Measurements from ENCODE around the gene APOO.

DNA sequence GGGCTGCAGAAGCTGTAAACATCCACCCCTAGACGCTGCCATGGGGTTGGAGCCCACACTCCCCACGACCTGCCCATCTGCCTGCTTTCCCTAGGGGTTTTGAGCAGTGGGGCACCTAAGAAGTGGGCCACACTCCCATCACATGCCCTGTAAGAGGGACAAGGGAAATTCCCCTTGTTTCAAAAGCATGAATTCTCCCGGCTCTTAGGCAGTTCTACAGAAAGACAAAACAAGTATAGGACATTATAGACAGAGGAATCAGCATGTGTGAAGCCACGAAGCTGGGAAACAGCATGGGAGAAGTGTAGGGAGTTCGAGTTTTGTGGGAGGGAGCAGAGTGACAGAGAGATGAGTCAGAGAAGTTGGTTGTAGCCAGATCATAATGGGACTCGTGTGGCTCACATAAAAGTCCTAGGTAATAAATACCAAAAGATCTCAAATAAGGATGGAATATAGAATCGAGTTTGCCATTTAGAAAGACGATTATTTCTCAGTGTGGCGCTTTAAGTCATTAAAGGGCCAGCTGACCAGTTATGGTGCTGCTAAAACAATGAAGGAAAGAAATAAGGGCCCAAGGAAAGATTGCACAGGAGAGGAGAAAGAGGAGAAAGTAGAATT, 23.9 kb downstream of the APOO start:
- TF ChIP-seq, protein P1, sequence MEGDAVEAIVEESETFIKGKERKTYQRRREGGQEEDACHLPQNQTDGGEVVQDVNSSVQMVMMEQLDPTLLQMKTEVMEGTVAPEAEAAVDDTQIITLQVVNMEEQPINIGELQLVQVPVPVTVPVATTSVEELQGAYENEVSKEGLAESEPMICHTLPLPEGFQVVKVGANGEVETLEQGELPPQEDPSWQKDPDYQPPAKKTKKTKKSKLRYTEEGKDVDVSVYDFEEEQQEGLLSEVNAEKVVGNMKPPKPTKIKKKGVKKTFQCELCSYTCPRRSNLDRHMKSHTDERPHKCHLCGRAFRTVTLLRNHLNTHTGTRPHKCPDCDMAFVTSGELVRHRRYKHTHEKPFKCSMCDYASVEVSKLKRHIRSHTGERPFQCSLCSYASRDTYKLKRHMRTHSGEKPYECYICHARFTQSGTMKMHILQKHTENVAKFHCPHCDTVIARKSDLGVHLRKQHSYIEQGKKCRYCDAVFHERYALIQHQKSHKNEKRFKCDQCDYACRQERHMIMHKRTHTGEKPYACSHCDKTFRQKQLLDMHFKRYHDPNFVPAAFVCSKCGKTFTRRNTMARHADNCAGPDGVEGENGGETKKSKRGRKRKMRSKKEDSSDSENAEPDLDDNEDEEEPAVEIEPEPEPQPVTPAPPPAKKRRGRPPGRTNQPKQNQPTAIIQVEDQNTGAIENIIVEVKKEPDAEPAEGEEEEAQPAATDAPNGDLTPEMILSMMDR (conservative IDR thresholded peaks at IDR 0.05; ENCODE audit: low read depth in 2 of 2) = no peak
- TF ChIP-seq, protein P2, sequence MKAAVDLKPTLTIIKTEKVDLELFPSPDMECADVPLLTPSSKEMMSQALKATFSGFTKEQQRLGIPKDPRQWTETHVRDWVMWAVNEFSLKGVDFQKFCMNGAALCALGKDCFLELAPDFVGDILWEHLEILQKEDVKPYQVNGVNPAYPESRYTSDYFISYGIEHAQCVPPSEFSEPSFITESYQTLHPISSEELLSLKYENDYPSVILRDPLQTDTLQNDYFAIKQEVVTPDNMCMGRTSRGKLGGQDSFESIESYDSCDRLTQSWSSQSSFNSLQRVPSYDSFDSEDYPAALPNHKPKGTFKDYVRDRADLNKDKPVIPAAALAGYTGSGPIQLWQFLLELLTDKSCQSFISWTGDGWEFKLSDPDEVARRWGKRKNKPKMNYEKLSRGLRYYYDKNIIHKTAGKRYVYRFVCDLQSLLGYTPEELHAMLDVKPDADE (IDR thresholded peaks at IDR 0.05) = no peak
- TF ChIP-seq EZH2 (IDR thresholded peaks at IDR 0.05; ENCODE audit: low read depth, unreplicated experiment) = no peak
- TF ChIP-seq JUNB (IDR thresholded peaks at IDR 0.05; ENCODE audit: unreplicated experiment) = no peak
- no peak for TF ChIP-seq POLR2AphosphoS5 (IDR thresholded peaks at IDR 0.05; ENCODE audit: low read depth)
- TF ChIP-seq, protein P3, sequence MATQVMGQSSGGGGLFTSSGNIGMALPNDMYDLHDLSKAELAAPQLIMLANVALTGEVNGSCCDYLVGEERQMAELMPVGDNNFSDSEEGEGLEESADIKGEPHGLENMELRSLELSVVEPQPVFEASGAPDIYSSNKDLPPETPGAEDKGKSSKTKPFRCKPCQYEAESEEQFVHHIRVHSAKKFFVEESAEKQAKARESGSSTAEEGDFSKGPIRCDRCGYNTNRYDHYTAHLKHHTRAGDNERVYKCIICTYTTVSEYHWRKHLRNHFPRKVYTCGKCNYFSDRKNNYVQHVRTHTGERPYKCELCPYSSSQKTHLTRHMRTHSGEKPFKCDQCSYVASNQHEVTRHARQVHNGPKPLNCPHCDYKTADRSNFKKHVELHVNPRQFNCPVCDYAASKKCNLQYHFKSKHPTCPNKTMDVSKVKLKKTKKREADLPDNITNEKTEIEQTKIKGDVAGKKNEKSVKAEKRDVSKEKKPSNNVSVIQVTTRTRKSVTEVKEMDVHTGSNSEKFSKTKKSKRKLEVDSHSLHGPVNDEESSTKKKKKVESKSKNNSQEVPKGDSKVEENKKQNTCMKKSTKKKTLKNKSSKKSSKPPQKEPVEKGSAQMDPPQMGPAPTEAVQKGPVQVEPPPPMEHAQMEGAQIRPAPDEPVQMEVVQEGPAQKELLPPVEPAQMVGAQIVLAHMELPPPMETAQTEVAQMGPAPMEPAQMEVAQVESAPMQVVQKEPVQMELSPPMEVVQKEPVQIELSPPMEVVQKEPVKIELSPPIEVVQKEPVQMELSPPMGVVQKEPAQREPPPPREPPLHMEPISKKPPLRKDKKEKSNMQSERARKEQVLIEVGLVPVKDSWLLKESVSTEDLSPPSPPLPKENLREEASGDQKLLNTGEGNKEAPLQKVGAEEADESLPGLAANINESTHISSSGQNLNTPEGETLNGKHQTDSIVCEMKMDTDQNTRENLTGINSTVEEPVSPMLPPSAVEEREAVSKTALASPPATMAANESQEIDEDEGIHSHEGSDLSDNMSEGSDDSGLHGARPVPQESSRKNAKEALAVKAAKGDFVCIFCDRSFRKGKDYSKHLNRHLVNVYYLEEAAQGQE (IDR thresholded peaks at IDR 0.05; ENCODE audit: unreplicated experiment) = no peak
- TF ChIP-seq NANOG (IDR thresholded peaks at IDR 0.05; ENCODE audit: borderline replicate concordance) = no peak
- TF ChIP-seq ZNF331 (CRISPR knock-in tag; IDR thresholded peaks at IDR 0.05; ENCODE audit: low read depth) = no peak
- TF ChIP-seq ZNF114 (CRISPR knock-in tag; IDR thresholded peaks at IDR 0.05) = no peak
- no peak for TF ChIP-seq CREB1 (CRISPR knock-in tag; IDR thresholded peaks at IDR 0.05; ENCODE audit: low read depth)
- no peak for TF ChIP-seq EZH2phosphoT487 (IDR thresholded peaks at IDR 0.05; ENCODE audit: unreplicated experiment)
- TF ChIP-seq STAT1 (IDR thresholded peaks at IDR 0.05; ENCODE audit: unreplicated experiment) = no peak
- TF ChIP-seq, protein P4, sequence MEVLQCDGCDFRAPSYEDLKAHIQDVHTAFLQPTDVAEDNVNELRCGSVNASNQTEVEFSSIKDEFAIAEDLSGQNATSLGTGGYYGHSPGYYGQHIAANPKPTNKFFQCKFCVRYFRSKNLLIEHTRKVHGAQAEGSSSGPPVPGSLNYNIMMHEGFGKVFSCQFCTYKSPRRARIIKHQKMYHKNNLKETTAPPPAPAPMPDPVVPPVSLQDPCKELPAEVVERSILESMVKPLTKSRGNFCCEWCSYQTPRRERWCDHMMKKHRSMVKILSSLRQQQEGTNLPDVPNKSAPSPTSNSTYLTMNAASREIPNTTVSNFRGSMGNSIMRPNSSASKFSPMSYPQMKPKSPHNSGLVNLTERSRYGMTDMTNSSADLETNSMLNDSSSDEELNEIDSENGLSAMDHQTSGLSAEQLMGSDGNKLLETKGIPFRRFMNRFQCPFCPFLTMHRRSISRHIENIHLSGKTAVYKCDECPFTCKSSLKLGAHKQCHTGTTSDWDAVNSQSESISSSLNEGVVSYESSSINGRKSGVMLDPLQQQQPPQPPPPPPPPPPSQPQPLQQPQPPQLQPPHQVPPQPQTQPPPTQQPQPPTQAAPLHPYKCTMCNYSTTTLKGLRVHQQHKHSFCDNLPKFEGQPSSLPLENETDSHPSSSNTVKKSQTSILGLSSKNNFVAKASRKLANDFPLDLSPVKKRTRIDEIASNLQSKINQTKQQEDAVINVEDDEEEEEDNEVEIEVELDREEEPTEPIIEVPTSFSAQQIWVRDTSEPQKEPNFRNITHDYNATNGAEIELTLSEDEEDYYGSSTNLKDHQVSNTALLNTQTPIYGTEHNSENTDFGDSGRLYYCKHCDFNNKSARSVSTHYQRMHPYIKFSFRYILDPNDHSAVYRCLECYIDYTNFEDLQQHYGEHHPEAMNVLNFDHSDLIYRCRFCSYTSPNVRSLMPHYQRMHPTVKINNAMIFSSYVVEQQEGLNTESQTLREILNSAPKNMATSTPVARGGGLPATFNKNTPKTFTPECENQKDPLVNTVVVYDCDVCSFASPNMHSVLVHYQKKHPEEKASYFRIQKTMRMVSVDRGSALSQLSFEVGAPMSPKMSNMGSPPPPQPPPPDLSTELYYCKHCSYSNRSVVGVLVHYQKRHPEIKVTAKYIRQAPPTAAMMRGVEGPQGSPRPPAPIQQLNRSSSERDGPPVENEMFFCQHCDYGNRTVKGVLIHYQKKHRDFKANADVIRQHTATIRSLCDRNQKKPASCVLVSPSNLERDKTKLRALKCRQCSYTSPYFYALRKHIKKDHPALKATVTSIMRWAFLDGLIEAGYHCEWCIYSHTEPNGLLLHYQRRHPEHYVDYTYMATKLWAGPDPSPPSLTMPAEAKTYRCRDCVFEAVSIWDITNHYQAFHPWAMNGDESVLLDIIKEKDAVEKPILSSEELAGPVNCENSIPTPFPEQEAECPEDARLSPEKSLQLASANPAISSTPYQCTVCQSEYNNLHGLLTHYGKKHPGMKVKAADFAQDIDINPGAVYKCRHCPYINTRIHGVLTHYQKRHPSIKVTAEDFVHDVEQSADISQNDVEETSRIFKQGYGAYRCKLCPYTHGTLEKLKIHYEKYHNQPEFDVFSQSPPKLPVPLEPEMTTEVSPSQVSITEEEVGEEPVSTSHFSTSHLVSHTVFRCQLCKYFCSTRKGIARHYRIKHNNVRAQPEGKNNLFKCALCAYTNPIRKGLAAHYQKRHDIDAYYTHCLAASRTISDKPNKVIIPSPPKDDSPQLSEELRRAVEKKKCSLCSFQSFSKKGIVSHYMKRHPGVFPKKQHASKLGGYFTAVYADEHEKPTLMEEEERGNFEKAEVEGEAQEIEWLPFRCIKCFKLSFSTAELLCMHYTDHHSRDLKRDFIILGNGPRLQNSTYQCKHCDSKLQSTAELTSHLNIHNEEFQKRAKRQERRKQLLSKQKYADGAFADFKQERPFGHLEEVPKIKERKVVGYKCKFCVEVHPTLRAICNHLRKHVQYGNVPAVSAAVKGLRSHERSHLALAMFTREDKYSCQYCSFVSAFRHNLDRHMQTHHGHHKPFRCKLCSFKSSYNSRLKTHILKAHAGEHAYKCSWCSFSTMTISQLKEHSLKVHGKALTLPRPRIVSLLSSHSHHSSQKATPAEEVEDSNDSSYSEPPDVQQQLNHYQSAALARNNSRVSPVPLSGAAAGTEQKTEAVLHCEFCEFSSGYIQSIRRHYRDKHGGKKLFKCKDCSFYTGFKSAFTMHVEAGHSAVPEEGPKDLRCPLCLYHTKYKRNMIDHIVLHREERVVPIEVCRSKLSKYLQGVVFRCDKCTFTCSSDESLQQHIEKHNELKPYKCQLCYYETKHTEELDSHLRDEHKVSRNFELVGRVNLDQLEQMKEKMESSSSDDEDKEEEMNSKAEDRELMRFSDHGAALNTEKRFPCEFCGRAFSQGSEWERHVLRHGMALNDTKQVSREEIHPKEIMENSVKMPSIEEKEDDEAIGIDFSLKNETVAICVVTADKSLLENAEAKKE (CRISPR knock-in tag; IDR thresholded peaks at IDR 0.05) = no peak
